Left ventricle myocardium superior (tissue), 1 donor: ENCODE results near the gene ATP9A. TPM values are rescaled to one million over a fixed set of nuclear protein-coding genes. Genes with fewer than 3 reads are reported as not detected.
A peak's percentile ranks its signal among the peaks of the same experiment; 100 is the strongest.
"Not testable (repeated sequence)": the region's sequence is repeated elsewhere in the genome, so short reads cannot be mapped to it uniquely, and the experiment has no call there.

Source experiments
- ATAC-seq: fragments of 200-7000 bp; cut with Tn5 transposase; one replicate; pipeline ENCODE4 v1.9.1; 2020; ENCODE audit warnings: mild to moderate bottlenecking, moderate library complexity
- DNase-seq: peaks from one replicate; pipeline ENCODE4 v3.0.0-alpha.2; 2020
- intact Hi-C: fragments of 100-400 bp; cut with micrococcal nuclease; formaldehyde crosslinking; loops from one replicate; pipeline ENCODE4 v1.11.0; 2022
- long read RNA-seq: library from polyadenylated mRNA; unstranded; transcript quantifications from one replicate; pipeline ENCODE4 v2.0.0, GENCODE V29; 2021
- total RNA-seq: library from RNA; stranded (reverse); fragmentation: NEBNext Ultra II Directional; extraction: Animal tissue kit (Norgen Biotek cat#: 25700); gene quantifications from one replicate; pipeline ENCODE4 v1.2.1, GENCODE V29; 2021
- donor health status: DM: no; HTN: yes; CAD: no; lungs with severe emphysema.

The ATP9A gene
- 21.2 TPM for total RNA-seq
- long read RNA-seq, full-length matches to known transcripts: 3 of 9 reads
- long read RNA-seq, partial matches to known transcripts: 3 of 9 reads
- long read RNA-seq, other reads (novel, unspliced or antisense): 3 of 9 reads

- DNase-seq (peak; percentile 65), ATAC-seq (peak; percentile 74)
- intact Hi-C loops: loop anchor here (5.0 kb wide), 1 partner anchor 131 kb away; no protein-coding TSS in a partner anchor
Measured at GRCh38 chr20:51767867-51768758, at the start of gene ATP9A. Gene ATP9A, minus strand, starts transcription at chr20:51768390. Its CDS starts 21 bp downstream, at chr20:51768369.

GRCh38 chr20:51816856-51817255 lies 48.7 kb upstream of the ATP9A start:
- DNase-seq, ATAC-seq, intact Hi-C loops: not testable (repeated sequence)

- no peak for ATAC-seq
- DNase-seq: no peak
- intact Hi-C loops: no loop called here
Measured at GRCh38 chr20:51815383-51816076, 47.3 kb upstream of the ATP9A start.

GRCh38 chr20:51812861-51813260 lies 44.7 kb upstream of the ATP9A start:
- DNase-seq: no peak
- no peak for ATAC-seq
- intact Hi-C loops: no loop called here

- intact Hi-C loops: no loop called here
- DNase-seq: no peak
- ATAC-seq: no peak
Measured at GRCh38 chr20:51811514-51812128, 43.4 kb upstream of the ATP9A start.

- DNase-seq (no peak), ATAC-seq (no peak)
- intact Hi-C loops: no loop called here
Measured at GRCh38 chr20:51811042-51811355, 42.8 kb upstream of the ATP9A start.

GRCh38 chr20:51810155-51811041 lies 42.2 kb upstream of the ATP9A start:
- intact Hi-C loops: no loop called here
- DNase-seq (no peak), ATAC-seq (no peak)

GRCh38 chr20:51807720-51808250 lies 39.6 kb upstream of the ATP9A start:
- ATAC-seq: no peak
- intact Hi-C loops: no loop called here
- no peak for DNase-seq

- no peak for ATAC-seq
- DNase-seq: no peak
- intact Hi-C loops: no loop called here
Measured at GRCh38 chr20:51804754-51805153, 36.6 kb upstream of the ATP9A start.

GRCh38 chr20:51803148-51803854 lies 35.1 kb upstream of the ATP9A start:
- DNase-seq (no peak), ATAC-seq (no peak)
- intact Hi-C loops: no loop called here

GRCh38 chr20:51802170-51802751 lies 34.1 kb upstream of the ATP9A start, which contains the start of gene SALL4:
Gene SALL4, minus strand, starts transcription at chr20:51802521. Its CDS starts 113 bp downstream, at chr20:51802408.
- intact Hi-C loops: no loop called here
- ATAC-seq: no peak

GRCh38 chr20:51801823-51802123 lies 33.6 kb upstream of the ATP9A start:
- DNase-seq: no peak
- ATAC-seq: no peak
- intact Hi-C loops: no loop called here

More at GRCh38 chr20:51802170-51802751, 34.1 kb upstream of the ATP9A start, which contains the start of gene SALL4:
- no peak for DNase-seq

GRCh38 chr20:51801122-51801822 lies 33.1 kb upstream of the ATP9A start:
- DNase-seq (no peak), ATAC-seq (peak; percentile 29)
- intact Hi-C loops: no loop called here

GRCh38 chr20:51800872-51801121 lies 32.6 kb upstream of the ATP9A start:
- intact Hi-C loops: no loop called here
- DNase-seq (no peak), ATAC-seq (peak; percentile 20)

- peak; percentile 74 for ATAC-seq
- peak; percentile 71 for DNase-seq
- intact Hi-C loops: no loop called here
Measured at GRCh38 chr20:51800060-51800871, 32.1 kb upstream of the ATP9A start.

GRCh38 chr20:51799401-51799860 lies 31.2 kb upstream of the ATP9A start:
- ATAC-seq: no peak
- intact Hi-C loops: no loop called here
- no peak for DNase-seq
